HEK293T (cell line): ENCODE measurements around the gene RSPH9.

Source experiments
- CTCF ChIA-PET: fragments of 350-600 bp; formaldehyde crosslinking; extraction: SDS; loops from one replicate; lab custom pipeline; 2021; ENCODE audit warnings: antibody characterized with exemption, inconsistent platforms; lab: Yijun Ruan, JAX
- POLR2A ChIA-PET: fragments of 350-600 bp; formaldehyde crosslinking; extraction: SDS; loops from one replicate; lab custom pipeline; 2020; ENCODE audit warnings: antibody characterized with exemption, inconsistent platforms; lab: Yijun Ruan, JAX
- DNase-seq: peaks from one replicate; pipeline ENCODE4 v3.0.0; 2012; ENCODE audit warnings: mixed read lengths; ENCODE audit errors: extremely low spot score
- ARNT ChIP-seq: fragments of 450-650 bp; IDR thresholded peaks from 2 replicates; pipeline ENCODE4 v1.6.1; 2017; ENCODE audit warnings: mild to moderate bottlenecking
- BHLHE40 ChIP-seq: fragments of 450-650 bp; IDR thresholded peaks from 2 replicates; pipeline ENCODE4 v1.6.1; 2016; ENCODE audit warnings: mild to moderate bottlenecking, moderate library complexity, borderline replicate concordance
- CTBP1 ChIP-seq: fragments of 450-650 bp; IDR thresholded peaks from 2 replicates; pipeline ENCODE4 v1.6.1; 2016; ENCODE audit warnings: borderline replicate concordance
- ELF4 ChIP-seq: fragments of 450-650 bp; IDR thresholded peaks from 2 replicates; pipeline ENCODE4 v1.6.1; 2017; ENCODE audit warnings: antibody characterized with exemption
- FOXA1 ChIP-seq: fragments of 450-650 bp; IDR thresholded peaks from 2 replicates; pipeline ENCODE4 v1.6.1; 2016; ENCODE audit warnings: mild to moderate bottlenecking
- FOXK2 ChIP-seq: fragments of 450-650 bp; IDR thresholded peaks from 2 replicates; pipeline ENCODE4 v1.6.1; 2016; ENCODE audit warnings: mild to moderate bottlenecking
- FOXM1 ChIP-seq: fragments of 450-650 bp; IDR thresholded peaks from 2 replicates; pipeline ENCODE4 v1.6.1; 2017; ENCODE audit warnings: mild to moderate bottlenecking, borderline replicate concordance
- HDGF ChIP-seq: fragments of 450-650 bp; IDR thresholded peaks from 2 replicates; pipeline ENCODE4 v1.6.1; 2017; ENCODE audit warnings: antibody characterized with exemption, borderline replicate concordance
- L3MBTL2 ChIP-seq: fragments of 450-650 bp; conservative IDR thresholded peaks from 2 replicates; pipeline ENCODE4 v1.6.1; 2016; ENCODE audit warnings: mild to moderate bottlenecking
- LEF1 ChIP-seq: fragments of 450-650 bp; IDR thresholded peaks from 2 replicates; pipeline ENCODE4 v1.6.1; 2017; ENCODE audit warnings: mild to moderate bottlenecking, borderline replicate concordance
- NFRKB ChIP-seq: fragments of 450-650 bp; IDR thresholded peaks from 2 replicates; pipeline ENCODE4 v1.6.1; 2016; ENCODE audit warnings: mild to moderate bottlenecking, moderate library complexity
- SP1 ChIP-seq: fragments of 450-650 bp; IDR thresholded peaks from 2 replicates; pipeline ENCODE4 v1.6.1; 2017
- SUZ12 ChIP-seq: fragments of 450-650 bp; IDR thresholded peaks from 2 replicates; pipeline ENCODE4 v1.6.1; 2016; ENCODE audit warnings: mild to moderate bottlenecking
- TARDBP ChIP-seq: fragments of 450-650 bp; IDR thresholded peaks from 2 replicates; pipeline ENCODE4 v1.6.1; 2016
- ZNF384 ChIP-seq: fragments of 450-650 bp; IDR thresholded peaks from 2 replicates; pipeline ENCODE4 v1.6.1; 2016
- TF ChIP-seq, protein P1 (sequence below): fragments of 450-650 bp; IDR thresholded peaks from 2 replicates; pipeline ENCODE4 v1.6.1; 2016

The RSPH9 gene

DNA sequence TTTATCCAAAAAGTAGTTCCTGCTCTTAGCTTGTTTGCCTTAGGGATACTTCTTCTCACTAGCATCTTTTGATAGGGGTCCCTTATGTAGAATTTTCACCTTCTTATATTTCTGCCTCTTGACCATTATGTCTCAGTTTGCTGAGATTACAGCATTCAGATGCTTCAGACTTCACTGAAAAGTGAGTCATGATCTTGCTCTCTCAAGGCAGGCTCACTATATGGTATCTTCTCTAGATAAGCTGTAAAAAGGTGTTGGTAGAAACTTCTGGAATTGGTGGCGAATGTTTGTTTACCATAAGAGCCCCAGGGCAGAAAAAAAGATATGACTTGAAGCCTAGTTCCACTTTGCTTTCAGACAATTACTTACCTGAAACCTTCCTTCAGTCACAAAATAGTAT lies 35.4 kb upstream of the RSPH9 start:
- no peak for DNase-seq

DNA sequence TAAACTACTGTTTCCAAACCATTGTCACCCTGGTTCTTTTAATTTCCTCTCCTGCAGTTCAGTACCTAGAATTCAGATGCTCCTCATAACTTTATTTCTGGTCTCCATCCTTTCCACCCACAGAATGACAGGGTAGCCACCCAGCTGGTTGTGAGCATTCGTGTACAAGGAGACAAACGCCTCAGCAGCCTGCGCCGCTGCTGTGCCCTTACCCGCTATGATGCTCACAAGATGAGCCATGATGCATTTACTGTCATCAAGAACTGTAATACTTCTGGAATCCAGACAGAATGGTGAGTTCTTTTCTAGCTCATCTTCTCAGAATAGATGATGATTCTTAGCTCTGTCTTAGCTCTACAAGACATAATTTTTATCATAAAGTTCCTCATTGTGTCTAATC lies 34.4 kb upstream of the RSPH9 start:
- CTCF ChIA-PET, result interaction anchor here (1.1 kb wide), 1 partner anchor 14 kb away, joined by 3 read pairs; no protein-coding TSS in a partner anchor
- POLR2A ChIA-PET, result interaction anchor here (1.3 to 1.8 kb wide), 2 partner anchors 17 to 19 kb away, joined by 6 to 7 read pairs; partner anchors contain the start of gene GTPBP2
- no peak for DNase-seq
- TF ChIP-seq L3MBTL2, result no peak
- TF ChIP-seq ELF4, result no peak
- no peak for TF ChIP-seq BHLHE40
- TF ChIP-seq NFRKB, result no peak
- TF ChIP-seq ARNT, result no peak
- no peak for TF ChIP-seq CTBP1
- no peak for TF ChIP-seq TARDBP
- no peak for TF ChIP-seq HDGF
- no peak for TF ChIP-seq FOXM1
- TF ChIP-seq FOXK2, result no peak
- TF ChIP-seq, protein P1, sequence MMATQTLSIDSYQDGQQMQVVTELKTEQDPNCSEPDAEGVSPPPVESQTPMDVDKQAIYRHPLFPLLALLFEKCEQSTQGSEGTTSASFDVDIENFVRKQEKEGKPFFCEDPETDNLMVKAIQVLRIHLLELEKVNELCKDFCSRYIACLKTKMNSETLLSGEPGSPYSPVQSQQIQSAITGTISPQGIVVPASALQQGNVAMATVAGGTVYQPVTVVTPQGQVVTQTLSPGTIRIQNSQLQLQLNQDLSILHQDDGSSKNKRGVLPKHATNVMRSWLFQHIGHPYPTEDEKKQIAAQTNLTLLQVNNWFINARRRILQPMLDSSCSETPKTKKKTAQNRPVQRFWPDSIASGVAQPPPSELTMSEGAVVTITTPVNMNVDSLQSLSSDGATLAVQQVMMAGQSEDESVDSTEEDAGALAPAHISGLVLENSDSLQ, result no peak
- TF ChIP-seq SP1, result no peak

More for the DNA sequence above, 35.4 kb upstream of the RSPH9 start:
- ChIA-PET CTCF (interaction anchor here (1.2 to 1.4 kb wide), 2 partner anchors 20 to 469 kb away, joined by 4 read pairs; partner anchors contain the start of gene GTPBP2), POLR2A (interaction anchor here (2.1 kb wide), 1 partner anchor 20 kb away, joined by 9 read pairs; the partner anchor contains the start of gene GTPBP2)
- TF ChIP-seq CTBP1 (no peak), BHLHE40 (no peak), FOXK2 (no peak), SP1 (no peak), NFRKB (no peak), FOXA1 (no peak), ARNT (no peak), ZNF384 (no peak), L3MBTL2 (no peak), SUZ12 (no peak), TARDBP (no peak), HDGF (no peak), FOXM1 (no peak), LEF1 (no peak), ELF4 (no peak)
- TF ChIP-seq, protein P1, result no peak

DNA sequence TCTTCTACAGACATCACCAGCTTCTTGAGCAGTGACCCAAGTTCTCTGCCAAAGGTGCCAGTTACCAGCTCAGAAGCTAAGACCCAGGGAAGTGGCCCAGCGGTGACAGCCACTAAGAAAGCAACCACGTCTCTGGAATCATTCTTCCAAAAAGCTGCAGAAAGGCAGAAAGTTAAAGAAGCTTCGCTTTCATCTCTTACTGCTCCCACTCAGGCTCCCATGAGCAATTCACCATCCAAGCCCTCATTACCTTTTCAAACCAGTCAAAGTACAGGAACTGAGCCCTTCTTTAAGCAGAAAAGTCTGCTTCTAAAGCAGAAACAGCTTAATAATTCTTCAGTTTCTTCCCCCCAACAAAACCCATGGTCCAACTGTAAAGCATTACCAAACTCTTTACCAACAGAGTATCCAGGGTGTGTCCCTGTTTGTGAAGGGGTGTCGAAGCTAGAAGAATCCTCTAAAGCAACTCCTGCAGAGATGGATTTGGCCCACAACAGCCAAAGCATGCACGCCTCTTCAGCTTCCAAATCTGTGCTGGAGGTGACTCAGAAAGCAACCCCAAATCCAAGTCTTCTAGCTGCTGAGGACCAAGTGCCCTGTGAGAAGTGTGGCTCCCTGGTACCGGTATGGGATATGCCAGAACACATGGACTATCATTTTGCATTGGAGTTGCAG lies 31.0 kb upstream of the RSPH9 start:
- ChIA-PET POLR2A (interaction anchor here (0.8 to 0.9 kb wide), 2 partner anchors 12 to 16 kb away, joined by 3 to 4 read pairs; partner anchors contain the start of gene GTPBP2), CTCF (no interaction called here)
- TF ChIP-seq HDGF (no peak), SUZ12 (no peak), TARDBP (no peak), LEF1 (no peak), L3MBTL2 (no peak), FOXA1 (no peak), ELF4 (no peak), BHLHE40 (no peak), ZNF384 (no peak), NFRKB (no peak), ARNT (no peak), FOXM1 (no peak), SP1 (no peak), CTBP1 (no peak), FOXK2 (no peak)
- TF ChIP-seq, protein P1, result no peak
- DNase-seq, result no peak

DNA sequence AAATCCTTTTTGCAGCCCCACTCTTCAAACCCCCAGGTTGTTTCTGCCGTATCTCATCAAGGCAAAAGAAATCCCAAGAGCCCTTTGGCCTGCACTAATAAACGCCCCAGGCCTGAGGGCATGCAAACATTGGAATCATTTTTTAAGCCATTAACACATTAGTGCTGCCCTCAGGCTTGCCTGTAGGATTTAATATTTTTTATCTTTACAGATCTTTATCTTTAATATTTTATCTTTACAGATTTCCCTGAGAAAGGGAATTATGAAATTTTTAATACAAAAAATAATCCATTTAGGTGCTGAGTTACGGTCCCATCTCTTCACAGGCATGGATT lies 30.5 kb upstream of the RSPH9 start:
- CTCF ChIA-PET, result no interaction called here
- POLR2A ChIA-PET, result interaction anchor here (1.2 kb wide), 1 partner anchor 12 kb away, joined by 3 read pairs; no protein-coding TSS in a partner anchor
- TF ChIP-seq HDGF (no peak), L3MBTL2 (no peak), BHLHE40 (no peak), LEF1 (no peak), FOXA1 (no peak)
- DNase-seq, result no peak

DNA sequence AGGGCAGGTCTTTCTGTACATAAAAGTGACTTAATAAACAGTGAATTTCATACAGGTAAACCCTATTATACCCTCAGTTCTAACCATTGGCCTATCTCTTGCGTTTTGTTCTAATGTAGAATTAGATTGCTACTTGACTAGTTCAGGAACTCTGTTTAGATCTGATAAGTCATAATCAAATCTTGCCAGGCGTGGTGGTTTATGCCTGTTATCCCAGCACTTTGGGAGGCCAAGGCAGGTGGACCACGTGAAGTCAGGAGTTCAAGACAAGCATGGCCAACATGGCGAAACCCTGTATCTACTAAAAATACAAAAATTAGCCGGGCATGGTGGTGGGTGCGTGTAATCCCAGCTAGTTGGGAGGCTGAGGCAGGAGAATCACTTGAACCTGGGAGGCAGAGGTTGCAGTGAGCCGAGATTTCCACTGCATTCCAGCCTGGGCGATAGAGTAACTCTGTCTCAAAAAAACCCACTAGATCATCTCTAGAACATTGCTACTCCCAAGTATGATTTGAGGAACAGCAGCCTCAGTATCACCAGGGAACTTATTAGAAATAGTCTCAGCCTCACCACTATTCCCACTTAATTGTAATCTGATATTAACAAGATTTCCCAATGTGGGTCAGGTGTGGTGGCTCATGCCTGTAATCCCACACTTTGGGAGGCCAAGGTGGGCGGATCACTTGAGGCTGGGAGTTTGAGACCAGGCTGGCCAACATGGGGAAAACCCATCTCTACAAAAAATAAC lies 27.9 kb upstream of the RSPH9 start:
- no peak for TF ChIP-seq HDGF
- no peak for TF ChIP-seq SP1
- no peak for TF ChIP-seq ZNF384
- no peak for TF ChIP-seq CTBP1
- no peak for TF ChIP-seq NFRKB
- TF ChIP-seq FOXK2, result no peak
- no peak for TF ChIP-seq L3MBTL2
- no peak for TF ChIP-seq FOXA1
- no peak for TF ChIP-seq LEF1
- no peak for TF ChIP-seq FOXM1
- TF ChIP-seq SUZ12, result no peak
- TF ChIP-seq ELF4, result no peak
- TF ChIP-seq BHLHE40, result no peak
- DNase-seq, result no peak
- ChIA-PET POLR2A (interaction anchor here (4.3 kb wide), 1 partner anchor 13 kb away, joined by 32 read pairs; the partner anchor contains the start of gene GTPBP2), CTCF (no interaction called here)
